IMR-90 (cell line): ENCODE measurements around the gene CMC1.

ENCODE experiments used
- BHLHE40 ChIP-seq: fragments of 150-350 bp; IDR thresholded peaks from 2 replicates; pipeline ENCODE4 v1.6.1; 2016; ENCODE audit warnings: mild to moderate bottlenecking, low read depth, low read length
- CTCF ChIP-seq: conservative IDR thresholded peaks from 2 replicates; pipeline ENCODE4 v1.5.1; 2012; ENCODE audit warnings: mild to moderate bottlenecking, low read depth, low read length, improper control_type of control experiment
- POLR2A ChIP-seq: IDR thresholded peaks from 2 replicates; pipeline ENCODE4 v1.6.1; 2012; ENCODE audit warnings: mild to moderate bottlenecking, low read depth, low read length
- RAD21 ChIP-seq: IDR thresholded peaks from 2 replicates; pipeline ENCODE4 v1.6.1; 2012; ENCODE audit warnings: low read length, improper control_type of control experiment
- SMC3 ChIP-seq: fragments of 150-350 bp; IDR thresholded peaks from 2 replicates; pipeline ENCODE4 v1.6.1; 2016; ENCODE audit warnings: low read depth, mild to moderate bottlenecking, antibody characterized with exemption, low read length, moderate library complexity
- USF2 ChIP-seq: fragments of 150-350 bp; IDR thresholded peaks from 2 replicates; pipeline ENCODE4 v1.6.1; 2017; ENCODE audit warnings: mild to moderate bottlenecking, antibody characterized with exemption, low read length, low read depth

- no peak for TF ChIP-seq CTCF
- TF ChIP-seq POLR2A, result no peak
- TF ChIP-seq RAD21, result no peak
- TF ChIP-seq USF2, result no peak
- TF ChIP-seq BHLHE40, result no peak
- no peak for TF ChIP-seq SMC3
Observed at GRCh38 chr3:28345690-28346089, 104.3 kb downstream of the CMC1 start.
